Measurements from ENCODE around the gene PACS2. TPM values are rescaled to one million over a fixed set of nuclear protein-coding genes. Genes with fewer than 3 reads are reported as not detected.

PACS2 gene
- polyA plus RNA-seq, 3 donors = 3.1 to 87.0 (median 3.7) TPM

DNA sequence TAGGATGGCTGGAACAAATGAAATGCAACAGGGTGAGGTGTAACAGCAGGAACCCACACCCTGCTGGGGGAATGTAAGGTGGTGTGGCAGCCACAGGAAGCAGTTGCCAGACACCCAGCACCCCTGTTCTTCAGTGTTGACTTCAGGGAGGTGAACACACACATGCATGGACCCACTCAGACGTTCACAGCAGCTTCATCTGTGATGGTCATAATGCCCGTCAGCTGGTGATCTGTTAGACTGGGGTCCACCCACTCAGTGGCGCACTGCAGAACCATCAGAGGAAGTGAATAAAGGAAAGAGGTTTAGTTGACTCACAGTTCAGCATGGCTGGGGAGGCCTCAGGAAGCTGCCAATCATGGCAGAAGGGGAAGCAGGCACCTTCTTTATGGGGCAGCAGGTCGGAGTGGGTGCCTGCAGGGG, 61.1 kb downstream of the PACS2 start:
- H3K9ac ChIP-seq (ENCODE audit: insufficient read depth, low read length, poor library complexity, severe bottlenecking) = no peak overlapping the region
- H2AFZ ChIP-seq (ENCODE audit: insufficient read depth, low read depth, low read length, poor library complexity, severe bottlenecking) = no peak overlapping the region
- peaks cover 11 to 28% of the 10 kb centered on the region in 2 donors for H3K36me3 Mint-ChIP-seq
- 4% methylated on average over 3 of the region's 4 CpGs for WGBS (ENCODE audit: insufficient coverage)
- no peaks in the 10 kb centered on the region for H3K36me3 ChIP-seq (replicated peaks in 1 of 2; ENCODE audit: control insufficient read depth in 1 of 2, insufficient read depth in 2 of 2, low read length in 2 of 2)
- H3K27me3 Mint-ChIP-seq (ENCODE audit: low read depth in 3 of 3) = peaks cover 0 to 2% (median 2%) of the 10 kb centered on the region in 3 donors
- intact Hi-C loops (cut with micrococcal nuclease) = no loop called here
- peaks cover 0 to 7% of the 10 kb centered on the region in 2 donors for H3K9me3 ChIP-seq (replicated peaks in 1 of 2; ENCODE audit: control insufficient read depth in 1 of 2, insufficient read depth in 1 of 2, low read length in 2 of 2)
- peaks cover 0 to 9% (median 4%) of the 10 kb centered on the region in 7 donors for H3K9me3 Mint-ChIP-seq
- H3K4me1 Mint-ChIP-seq = peaks cover 15% of the 10 kb centered on the region
- peak overlapping the region; percentile 1 to 72 for H3K27ac ChIP-seq (ENCODE audit: low read depth in 1 of 2, low read length in 2 of 2)
- H3K27me3 ChIP-seq (ENCODE audit: control insufficient read depth in 2 of 2, insufficient read depth in 2 of 2, low read length in 2 of 2) = no peaks in the 10 kb centered on the region
- TF ChIP-seq, protein P1, sequence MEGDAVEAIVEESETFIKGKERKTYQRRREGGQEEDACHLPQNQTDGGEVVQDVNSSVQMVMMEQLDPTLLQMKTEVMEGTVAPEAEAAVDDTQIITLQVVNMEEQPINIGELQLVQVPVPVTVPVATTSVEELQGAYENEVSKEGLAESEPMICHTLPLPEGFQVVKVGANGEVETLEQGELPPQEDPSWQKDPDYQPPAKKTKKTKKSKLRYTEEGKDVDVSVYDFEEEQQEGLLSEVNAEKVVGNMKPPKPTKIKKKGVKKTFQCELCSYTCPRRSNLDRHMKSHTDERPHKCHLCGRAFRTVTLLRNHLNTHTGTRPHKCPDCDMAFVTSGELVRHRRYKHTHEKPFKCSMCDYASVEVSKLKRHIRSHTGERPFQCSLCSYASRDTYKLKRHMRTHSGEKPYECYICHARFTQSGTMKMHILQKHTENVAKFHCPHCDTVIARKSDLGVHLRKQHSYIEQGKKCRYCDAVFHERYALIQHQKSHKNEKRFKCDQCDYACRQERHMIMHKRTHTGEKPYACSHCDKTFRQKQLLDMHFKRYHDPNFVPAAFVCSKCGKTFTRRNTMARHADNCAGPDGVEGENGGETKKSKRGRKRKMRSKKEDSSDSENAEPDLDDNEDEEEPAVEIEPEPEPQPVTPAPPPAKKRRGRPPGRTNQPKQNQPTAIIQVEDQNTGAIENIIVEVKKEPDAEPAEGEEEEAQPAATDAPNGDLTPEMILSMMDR (IDR thresholded peaks at IDR 0.05) = no peak
- peak; percentile 79 to 82 (median 81) for DNase-seq
- peak overlapping the region; percentile 80 to 90 (median 86) for H3K27ac Mint-ChIP-seq
- H3K4me3 Mint-ChIP-seq = peak overlapping the region in 1 of 2 donors; percentile 55
- no peaks in the 10 kb centered on the region for H3K79me2 ChIP-seq (ENCODE audit: insufficient read depth, low read length)
- peak overlapping the region in 1 of 3 experiments; percentile 34 for H3K4me3 ChIP-seq (replicated peaks in 1 of 3; ENCODE audit: low read depth in 2 of 3, low read length in 3 of 3)
- H4K20me1 ChIP-seq (ENCODE audit: insufficient read depth, low read length) = no peaks in the 10 kb centered on the region
- no peak overlapping the region for H3K4me2 ChIP-seq (replicated peaks; ENCODE audit: extremely low read depth, low read length, poor library complexity, severe bottlenecking)
- peaks cover 16 to 25% of the 10 kb centered on the region in 2 donors for H3K4me1 ChIP-seq (ENCODE audit: control insufficient read depth in 1 of 2, insufficient read depth in 2 of 2, low read length in 2 of 2)

DNA sequence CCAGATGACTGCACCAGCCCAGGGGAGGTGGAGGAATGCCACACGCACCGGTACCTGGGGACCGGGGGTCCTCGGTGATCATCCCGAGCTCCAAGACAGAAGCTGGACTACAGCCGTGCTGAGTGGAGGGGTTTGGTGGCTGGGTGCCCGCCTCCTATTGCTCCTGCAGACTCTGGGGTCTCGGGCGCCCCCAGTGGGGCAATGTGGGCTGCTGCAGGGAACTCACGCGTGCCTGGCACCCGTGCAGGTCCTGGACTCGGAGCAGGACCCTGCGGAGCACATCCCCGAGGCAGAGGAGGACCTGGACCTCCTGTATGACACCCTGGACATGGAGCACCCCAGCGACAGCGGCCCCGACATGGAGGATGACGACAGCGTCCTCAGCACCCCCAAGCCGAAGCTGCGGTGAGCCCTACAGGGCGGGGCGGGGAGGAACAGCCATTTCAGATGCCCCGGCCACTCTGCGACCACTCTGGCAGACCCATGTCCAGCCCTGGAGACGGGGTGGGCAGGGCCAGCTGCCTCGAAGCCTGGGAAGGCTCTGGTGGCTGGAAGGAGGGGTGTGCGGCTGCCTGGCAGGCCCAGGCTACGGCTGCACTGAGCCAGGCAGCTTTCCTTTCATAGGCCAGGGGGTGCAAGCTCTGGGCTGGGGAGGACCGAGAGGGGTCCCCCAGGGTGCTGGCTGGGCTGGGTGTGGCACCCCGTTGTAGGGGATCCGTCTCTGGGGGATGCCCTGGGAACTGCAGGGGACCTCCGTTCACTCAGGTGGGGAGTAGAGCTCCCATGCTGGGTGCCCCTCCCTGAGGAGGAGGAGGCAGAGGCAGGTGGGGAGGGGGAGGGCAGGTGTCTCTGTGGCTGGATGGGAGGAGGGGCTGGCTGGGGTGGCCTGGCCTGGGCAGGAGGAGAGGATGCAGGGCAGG, 62.2 kb downstream of the PACS2 start:
- peaks cover 12% of the 10 kb centered on the region for H3K4me1 Mint-ChIP-seq
- peaks cover 0 to 9% (median 4%) of the 10 kb centered on the region in 7 donors for H3K9me3 Mint-ChIP-seq
- no peak for DNase-seq
- peaks cover 11 to 26% of the 10 kb centered on the region in 2 donors for H3K36me3 Mint-ChIP-seq
- Histone ChIP-seq H3K9ac (ENCODE audit: insufficient read depth, low read length, poor library complexity, severe bottlenecking) (no peak overlapping the region), H3K27ac (ENCODE audit: low read depth in 1 of 2, low read length in 2 of 2) (peak overlapping the region in 1 of 2 donors; percentile 72), H4K20me1 (ENCODE audit: insufficient read depth, low read length) (no peaks in the 10 kb centered on the region), H3K36me3 (replicated peaks in 1 of 2; ENCODE audit: control insufficient read depth in 1 of 2, insufficient read depth in 2 of 2, low read length in 2 of 2) (peaks cover 0 to 1% of the 10 kb centered on the region in 2 donors), H3K27me3 (ENCODE audit: control insufficient read depth in 2 of 2, insufficient read depth in 2 of 2, low read length in 2 of 2) (no peaks in the 10 kb centered on the region), H3K4me2 (replicated peaks; ENCODE audit: extremely low read depth, low read length, poor library complexity, severe bottlenecking) (no peak overlapping the region), H3K4me3 (replicated peaks in 1 of 3; ENCODE audit: low read depth in 2 of 3, low read length in 3 of 3) (no peak overlapping the region), H2AFZ (ENCODE audit: insufficient read depth, low read depth, low read length, poor library complexity, severe bottlenecking) (no peak overlapping the region), H3K4me1 (ENCODE audit: control insufficient read depth in 1 of 2, insufficient read depth in 2 of 2, low read length in 2 of 2) (peaks cover 13 to 21% of the 10 kb centered on the region in 2 donors), H3K79me2 (ENCODE audit: insufficient read depth, low read length) (no peaks in the 10 kb centered on the region), H3K9me3 (replicated peaks in 1 of 2; ENCODE audit: control insufficient read depth in 1 of 2, insufficient read depth in 1 of 2, low read length in 2 of 2) (peaks cover 0 to 7% of the 10 kb centered on the region in 2 donors)
- peak overlapping the region in 3 of 7 donors; percentile 80 to 90 (median 86) for H3K27ac Mint-ChIP-seq
- TF ChIP-seq, protein P1 (IDR thresholded peaks at IDR 0.05) = no peak
- intact Hi-C loops (cut with micrococcal nuclease) = no loop called here
- 96% methylated on average over 29 of the region's 34 CpGs for WGBS (ENCODE audit: insufficient coverage)
- H3K27me3 Mint-ChIP-seq (ENCODE audit: low read depth in 3 of 3) = peaks cover 0 to 2% (median 0%) of the 10 kb centered on the region in 3 donors
- no peak overlapping the region for H3K4me3 Mint-ChIP-seq
